ENCODE data around the gene MAMSTR. TPM values are rescaled to one million over a fixed set of nuclear protein-coding genes. Genes with fewer than 3 reads are reported as not detected.

Gene MAMSTR
- total and polyA plus RNA-seq, 10 of the 15 experiments (the other 5 are each of a cell fraction or from before 2014, with no cell fraction given): 0.04 to 0.73 (median 0.31) TPM; not detected in 1

GRCh38 chr19:48720613-48721296 lies 1.2 kb upstream of the MAMSTR start (continued):
- TF ChIP-seq, protein P1, sequence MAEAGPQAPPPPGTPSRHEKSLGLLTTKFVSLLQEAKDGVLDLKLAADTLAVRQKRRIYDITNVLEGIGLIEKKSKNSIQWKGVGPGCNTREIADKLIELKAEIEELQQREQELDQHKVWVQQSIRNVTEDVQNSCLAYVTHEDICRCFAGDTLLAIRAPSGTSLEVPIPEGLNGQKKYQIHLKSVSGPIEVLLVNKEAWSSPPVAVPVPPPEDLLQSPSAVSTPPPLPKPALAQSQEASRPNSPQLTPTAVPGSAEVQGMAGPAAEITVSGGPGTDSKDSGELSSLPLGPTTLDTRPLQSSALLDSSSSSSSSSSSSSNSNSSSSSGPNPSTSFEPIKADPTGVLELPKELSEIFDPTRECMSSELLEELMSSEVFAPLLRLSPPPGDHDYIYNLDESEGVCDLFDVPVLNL (IDR thresholded peaks at IDR 0.05; ENCODE audit: low read depth, low read length): peak; percentile 100
- TF ChIP-seq RCOR1 (conservative IDR thresholded peaks at IDR 0.05; ENCODE audit: low read depth, low read length) (no peak), RUNX3 (IDR thresholded peaks at IDR 0.05; ENCODE audit: low read length) (no peak), IKZF1 (conservative IDR thresholded peaks at IDR 0.05) (peak; percentile 97), USF1 (IDR thresholded peaks at IDR 0.05; ENCODE audit: borderline replicate concordance, extremely low read length, insufficient read depth, low read depth, low read length) (peak; percentile 43), IKZF2 (IDR thresholded peaks at IDR 0.05) (peak in 1 of 2 experiments; percentile 40; a peak in 2 of 4 replicates), POLR2A (IDR thresholded peaks at IDR 0.05; ENCODE audit: low read depth, low read length) (peak; percentile 80), NFYA (IDR thresholded peaks at IDR 0.05; ENCODE audit: borderline replicate concordance, low read depth, low read length) (peak; percentile 60), SRF (IDR thresholded peaks at IDR 0.05; ENCODE audit: low read depth in 2 of 2, low read length in 2 of 2) (0 out of 4 replicates have a peak, but pooled peaks of 1 of the 2 experiments have one; percentile 26), MEF2A (IDR thresholded peaks at IDR 0.05; ENCODE audit: insufficient read depth, low read depth, low read length) (0 out of 2 replicates have a peak, but pooled peaks have one; percentile 30), ATF7 (IDR thresholded peaks at IDR 0.05; ENCODE audit: low read depth) (0 out of 2 replicates have a peak, but pooled peaks have one; percentile 42), MEF2B (IDR thresholded peaks at IDR 0.05; ENCODE audit: partially characterized antibody, poor library complexity, severe bottlenecking) (no peak), HCFC1 (IDR thresholded peaks at IDR 0.05; ENCODE audit: low read length) (peak; percentile 96), FOXK2 (IDR thresholded peaks at IDR 0.05) (no peak), CHD1 (IDR thresholded peaks at IDR 0.05; ENCODE audit: low read depth, low read length) (no peak), BRCA1 (IDR thresholded peaks at IDR 0.05; ENCODE audit: low read depth, low read length) (no peak), NR2C1 (IDR thresholded peaks at IDR 0.05) (peak; percentile 58), NFYB (IDR thresholded peaks at IDR 0.05; ENCODE audit: insufficient read depth, low read depth, low read length) (peak; percentile 99), RAD51 (IDR thresholded peaks at IDR 0.05) (peak; percentile 73), EP300 (IDR thresholded peaks at IDR 0.05; ENCODE audit: borderline replicate concordance in 1 of 2, control insufficient read depth in 1 of 2, low read depth in 2 of 2, low read length in 2 of 2) (no peak), SIN3A (IDR thresholded peaks at IDR 0.05; ENCODE audit: low read depth, low read length) (peak; percentile 75; the same call in 1 of the 2 replicates), SREBF1 (IDR thresholded peaks at IDR 0.05; ENCODE audit: low read length) (peak; percentile 81), KDM1A (IDR thresholded peaks at IDR 0.05; ENCODE audit: borderline replicate concordance) (no peak), NRF1 (conservative IDR thresholded peaks at IDR 0.05; ENCODE audit: low read depth, low read length) (peak; percentile 51), SPI1 (IDR thresholded peaks at IDR 0.05; ENCODE audit: borderline replicate concordance, insufficient read depth, low read depth, low read length) (no peak), RBBP5 (conservative IDR thresholded peaks at IDR 0.05) (no peak), FOXM1 (IDR thresholded peaks at IDR 0.05; ENCODE audit: low read depth, low read length) (no peak; the same call in 1 of the 2 replicates), FOS (IDR thresholded peaks at IDR 0.05; ENCODE audit: borderline replicate concordance, extremely low read depth, insufficient read length) (peak; percentile 84)
- TF ChIP-seq, protein P2, sequence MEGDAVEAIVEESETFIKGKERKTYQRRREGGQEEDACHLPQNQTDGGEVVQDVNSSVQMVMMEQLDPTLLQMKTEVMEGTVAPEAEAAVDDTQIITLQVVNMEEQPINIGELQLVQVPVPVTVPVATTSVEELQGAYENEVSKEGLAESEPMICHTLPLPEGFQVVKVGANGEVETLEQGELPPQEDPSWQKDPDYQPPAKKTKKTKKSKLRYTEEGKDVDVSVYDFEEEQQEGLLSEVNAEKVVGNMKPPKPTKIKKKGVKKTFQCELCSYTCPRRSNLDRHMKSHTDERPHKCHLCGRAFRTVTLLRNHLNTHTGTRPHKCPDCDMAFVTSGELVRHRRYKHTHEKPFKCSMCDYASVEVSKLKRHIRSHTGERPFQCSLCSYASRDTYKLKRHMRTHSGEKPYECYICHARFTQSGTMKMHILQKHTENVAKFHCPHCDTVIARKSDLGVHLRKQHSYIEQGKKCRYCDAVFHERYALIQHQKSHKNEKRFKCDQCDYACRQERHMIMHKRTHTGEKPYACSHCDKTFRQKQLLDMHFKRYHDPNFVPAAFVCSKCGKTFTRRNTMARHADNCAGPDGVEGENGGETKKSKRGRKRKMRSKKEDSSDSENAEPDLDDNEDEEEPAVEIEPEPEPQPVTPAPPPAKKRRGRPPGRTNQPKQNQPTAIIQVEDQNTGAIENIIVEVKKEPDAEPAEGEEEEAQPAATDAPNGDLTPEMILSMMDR (IDR thresholded peaks at IDR 0.05 in 2 of 3, conservative IDR thresholded peaks at IDR 0.05 in 1 of 3; ENCODE audit: control insufficient read depth in 2 of 3, extremely low read depth in 1 of 3, insufficient read depth in 1 of 3, low read depth in 3 of 3, low read length in 3 of 3): no peak
